Gastrocnemius medialis (tissue), 4 donors: ENCODE measurements around the gene WDR49.

Experiments
- CTCF ChIP-seq, 5 experiments: fragments of 450-650 bp in 3 of 5; fragments of 200-600 bp in 2 of 5; sonication (generic) in 2 of 5; IDR thresholded peaks in 4 of 5; conservative IDR thresholded peaks in 1 of 5; 1 replicate in 4 of 5; 2 replicates in 1 of 5; pipeline ENCODE4 v1.5.1; 2016 to 2019; ENCODE audit warnings: antibody characterized with exemption in 5 of 5, mild to moderate bottlenecking in 3 of 5, moderate library complexity in 3 of 5
- POLR2A ChIP-seq, 2 donors: fragments of 450-650 bp; IDR thresholded peaks; one replicate each; pipeline ENCODE4 v1.6.1; 2017; ENCODE audit warnings: antibody characterized with exemption in 2 of 2, mild to moderate bottlenecking in 2 of 2, moderate library complexity in 2 of 2

GRCh38 chr3:167602041-167602440, 51.7 kb downstream of the WDR49 start:
- TF ChIP-seq CTCF (IDR thresholded peaks at IDR 0.05 in 4 of 5, conservative IDR thresholded peaks at IDR 0.05 in 1 of 5): no peak
- TF ChIP-seq POLR2A (IDR thresholded peaks at IDR 0.05): no peak
